Endodermal cell (in vitro differentiated cells): ENCODE data around the gene ZFYVE19. TPM values are rescaled to one million over a fixed set of nuclear protein-coding genes. Genes with fewer than 3 reads are reported as not detected.

Experiments used
- DNase-seq: peaks from one replicate; pipeline ENCODE4 v3.0.0-alpha.2; 2017
- H3K27ac ChIP-seq: 2 replicates; pipeline ENCODE4 v1.5.1; 2013; ENCODE audit warnings: mild to moderate bottlenecking, low read depth, low read length, moderate library complexity
- H3K27me3 ChIP-seq: 2 replicates; pipeline ENCODE4 v1.6.1; 2013; ENCODE audit warnings: mild to moderate bottlenecking, low read length, moderate library complexity; ENCODE audit not compliant: insufficient read depth, control insufficient read depth, poor library complexity, severe bottlenecking
- H3K36me3 ChIP-seq: 2 replicates; pipeline ENCODE4 v1.7.0; 2013; ENCODE audit warnings: mild to moderate bottlenecking, low read length, moderate library complexity; ENCODE audit not compliant: control insufficient read depth, insufficient read depth
- H3K4me1 ChIP-seq: one replicate; pipeline ENCODE4 v1.7.0; 2013; ENCODE audit warnings: low read length; ENCODE audit not compliant: control insufficient read depth, insufficient read depth
- H3K4me3 ChIP-seq: 2 replicates; pipeline ENCODE4 v1.5.1; 2013; ENCODE audit warnings: mild to moderate bottlenecking, low read length, moderate library complexity
- H3K9ac ChIP-seq: 2 replicates; pipeline ENCODE4 v1.6.1; 2013; ENCODE audit warnings: mild to moderate bottlenecking, low read length, moderate library complexity; ENCODE audit not compliant: poor library complexity, severe bottlenecking; ENCODE audit errors: extremely low read depth
- H3K9me3 ChIP-seq: 2 replicates; pipeline ENCODE4 v1.6.1; 2013; ENCODE audit warnings: mild to moderate bottlenecking, low read length, moderate library complexity; ENCODE audit not compliant: control insufficient read depth
- H3K27ac Mint-ChIP-seq: 2 replicates; pipeline ENCODE4 v1.8.0; 2020; ENCODE audit warnings: mixed read lengths
- H3K27me3 Mint-ChIP-seq: 2 replicates; pipeline ENCODE4 v1.8.0; 2021; ENCODE audit warnings: mild to moderate bottlenecking, mixed read lengths; ENCODE audit not compliant: insufficient read depth
- H3K36me3 Mint-ChIP-seq: 2 replicates; pipeline ENCODE4 v1.8.0; 2020; ENCODE audit warnings: low read depth, mixed read lengths
- H3K4me1 Mint-ChIP-seq: 2 replicates; pipeline ENCODE4 v1.8.0; 2020; ENCODE audit warnings: mixed read lengths
- H3K4me3 Mint-ChIP-seq: 2 replicates; pipeline ENCODE4 v1.8.0; 2020; ENCODE audit warnings: mild to moderate bottlenecking, moderate library complexity, mixed read lengths
- H3K9me3 Mint-ChIP-seq: 2 replicates; pipeline ENCODE4 v1.8.0; 2020; ENCODE audit warnings: mild to moderate bottlenecking, mixed read lengths
- CTCF ChIP-seq: fragments of 200-600 bp; sonication (generic); conservative IDR thresholded peaks from 2 replicates; pipeline ENCODE4 v1.5.0; 2021; ENCODE audit warnings: antibody characterized with exemption, mild to moderate bottlenecking
- WGBS, 2 experiments: methylation state at CpG; one replicate each; pipeline versions ENCODE4 v1.1.5 to v1.1.7; 2013; ENCODE audit warnings: missing lambda C conversion rate in 2 of 2, mixed read lengths in 1 of 2; ENCODE audit not compliant: insufficient coverage in 1 of 2, insufficient read length in 1 of 2; 5-methylcytosine and 5-hydroxymethylcytosine counted together
- total RNA-seq, 2 donors: library from RNA; stranded (reverse); fragmentation: NEBNext Ultra II Directional in 1 of 2; extraction: Animal tissue kit (Norgen Biotek cat#: 25700) in 1 of 2; gene quantifications; 2 replicates in 1 of 2; 3 replicates in 1 of 2; pipeline ENCODE4 v1.2.1, GENCODE V29; 2021

ZFYVE19 gene
- total RNA-seq, 2 donors from 2014 or later, result 15.6 to 15.9 TPM

DNA sequence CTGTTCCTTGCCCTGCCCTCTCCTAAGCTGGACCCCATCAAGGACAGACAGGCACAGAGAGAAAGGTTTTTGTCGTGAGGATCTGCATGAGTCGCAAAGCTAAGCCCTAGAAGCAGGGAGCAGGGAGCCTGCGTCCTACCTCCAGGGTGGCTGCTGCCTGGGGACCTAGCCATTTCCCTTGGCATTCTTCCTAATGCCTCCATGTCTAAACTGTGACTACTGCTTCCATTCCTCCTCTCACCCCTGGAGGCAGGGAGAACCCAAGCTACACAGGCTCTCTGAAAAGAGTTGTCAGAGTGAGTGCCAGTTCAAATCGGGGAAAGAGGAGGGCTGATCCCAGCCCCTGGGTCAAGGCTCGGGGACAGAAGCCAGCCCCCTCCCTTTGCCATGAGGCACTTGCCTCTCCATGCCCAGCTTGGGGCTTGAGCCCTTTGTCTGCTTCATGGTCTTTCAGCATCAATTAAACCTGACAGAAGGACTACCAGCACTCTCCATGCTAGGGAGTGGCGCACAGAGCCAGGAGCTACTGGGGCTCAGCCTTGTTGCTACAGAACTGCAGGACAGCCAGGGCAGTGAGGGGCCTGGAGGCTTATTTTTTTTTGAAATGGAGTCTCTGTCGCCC, 40.6 kb upstream of the ZFYVE19 start:
- DNase-seq, result no peak
- no peaks in the 10 kb centered on the region for H3K9me3 Mint-ChIP-seq

GRCh38 chr15:40766906-40767837, 39.7 kb upstream of the ZFYVE19 start:
- Mint-ChIP-seq H3K4me3 (no peak overlapping the region), H3K27me3 (no peaks in the 10 kb centered on the region), H3K4me1 (peaks cover 21% of the 10 kb centered on the region), H3K36me3 (peaks cover 2% of the 10 kb centered on the region), H3K27ac (no peak overlapping the region), H3K9me3 (no peaks in the 10 kb centered on the region)
- H3K9ac ChIP-seq, result no peak overlapping the region
- H3K36me3 ChIP-seq, result peaks cover 6% of the 10 kb centered on the region
- peaks cover 8% of the 10 kb centered on the region for H3K4me1 ChIP-seq
- no peaks in the 10 kb centered on the region for H3K27me3 ChIP-seq
- WGBS, 2 experiments, result 74 to 85% methylated on average over 15 to 32 of the region's 32 CpGs
- peak; percentile 82 for DNase-seq
- H3K4me3 ChIP-seq, result no peak overlapping the region
- peak overlapping the region; percentile 72 for H3K27ac ChIP-seq
- no peak for TF ChIP-seq CTCF
- H3K9me3 ChIP-seq, result no peaks in the 10 kb centered on the region

More for the DNA sequence above, 40.6 kb upstream of the ZFYVE19 start:
- Histone ChIP-seq H3K9ac (no peak overlapping the region), H3K27me3 (no peaks in the 10 kb centered on the region), H3K36me3 (peaks cover 6% of the 10 kb centered on the region), H3K9me3 (no peaks in the 10 kb centered on the region), H3K4me1 (peaks cover 8% of the 10 kb centered on the region), H3K27ac (peak overlapping the region; percentile 72), H3K4me3 (no peak overlapping the region)
- Mint-ChIP-seq H3K36me3 (no peaks in the 10 kb centered on the region), H3K27me3 (no peaks in the 10 kb centered on the region), H3K4me1 (peaks cover 21% of the 10 kb centered on the region), H3K4me3 (no peak overlapping the region), H3K27ac (no peak overlapping the region)
- 64 to 79% methylated on average over 3 to 7 of the region's 7 CpGs for WGBS, 2 experiments
- TF ChIP-seq CTCF, result no peak

GRCh38 chr15:40767838-40768500, 38.9 kb upstream of the ZFYVE19 start:
- Mint-ChIP-seq H3K9me3 (no peaks in the 10 kb centered on the region), H3K4me3 (no peak overlapping the region), H3K27me3 (no peaks in the 10 kb centered on the region), H3K4me1 (peaks cover 20% of the 10 kb centered on the region), H3K36me3 (peaks cover 6% of the 10 kb centered on the region), H3K27ac (no peak overlapping the region)
- Histone ChIP-seq H3K9me3 (no peaks in the 10 kb centered on the region), H3K27ac (no peak overlapping the region), H3K36me3 (peaks cover 9% of the 10 kb centered on the region), H3K9ac (no peak overlapping the region), H3K4me3 (no peak overlapping the region), H3K27me3 (no peaks in the 10 kb centered on the region), H3K4me1 (peaks cover 8% of the 10 kb centered on the region)
- no peak for DNase-seq
- no peak for TF ChIP-seq CTCF
- 95 to 96% methylated on average over 25 to 29 of the region's 29 CpGs for WGBS, 2 experiments
